Activated CD4-positive, CD25-positive, alpha-beta regulatory T cell treated with anti-CD3 and anti-CD28 coated beads, Interleukin-2, amount 50 U/mL, for 72 hours (primary cell): ENCODE measurements around the gene ST3GAL2.
A peak's percentile ranks its signal among the peaks of the same experiment; 100 is the strongest.

Experiments used
- DNase-seq: peaks from one replicate; pipeline ENCODE4 v3.0.0; 2021

The ST3GAL2 gene

DNA sequence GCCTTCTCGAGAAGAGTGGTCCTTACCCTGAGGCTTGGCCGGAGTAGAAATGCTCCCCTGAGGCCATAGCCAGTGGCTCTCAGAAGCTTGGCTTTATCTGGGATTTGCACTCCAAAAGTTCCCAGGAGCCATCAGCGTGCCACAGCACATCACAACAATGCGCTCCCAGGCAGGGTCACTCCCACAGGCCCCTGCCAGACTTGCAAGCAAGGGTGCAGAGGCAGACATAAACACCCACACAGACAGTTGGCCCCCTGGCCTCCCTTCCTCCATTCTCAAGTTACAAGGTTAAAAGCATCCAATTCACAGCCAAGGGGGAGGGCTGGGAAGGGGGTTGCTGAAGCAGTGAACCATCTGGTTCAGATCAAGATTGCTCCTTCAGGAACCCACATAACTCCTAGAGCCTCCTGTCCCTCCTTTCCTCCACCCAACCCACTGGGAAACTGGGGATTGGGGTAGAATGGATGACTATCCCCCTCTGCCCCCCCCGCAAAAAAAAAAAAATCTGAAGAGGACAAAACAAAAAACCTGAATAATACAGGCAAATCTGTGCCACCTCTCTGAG, 1.8 kb downstream of the ST3GAL2 start:
- DNase-seq: no peak

DNA sequence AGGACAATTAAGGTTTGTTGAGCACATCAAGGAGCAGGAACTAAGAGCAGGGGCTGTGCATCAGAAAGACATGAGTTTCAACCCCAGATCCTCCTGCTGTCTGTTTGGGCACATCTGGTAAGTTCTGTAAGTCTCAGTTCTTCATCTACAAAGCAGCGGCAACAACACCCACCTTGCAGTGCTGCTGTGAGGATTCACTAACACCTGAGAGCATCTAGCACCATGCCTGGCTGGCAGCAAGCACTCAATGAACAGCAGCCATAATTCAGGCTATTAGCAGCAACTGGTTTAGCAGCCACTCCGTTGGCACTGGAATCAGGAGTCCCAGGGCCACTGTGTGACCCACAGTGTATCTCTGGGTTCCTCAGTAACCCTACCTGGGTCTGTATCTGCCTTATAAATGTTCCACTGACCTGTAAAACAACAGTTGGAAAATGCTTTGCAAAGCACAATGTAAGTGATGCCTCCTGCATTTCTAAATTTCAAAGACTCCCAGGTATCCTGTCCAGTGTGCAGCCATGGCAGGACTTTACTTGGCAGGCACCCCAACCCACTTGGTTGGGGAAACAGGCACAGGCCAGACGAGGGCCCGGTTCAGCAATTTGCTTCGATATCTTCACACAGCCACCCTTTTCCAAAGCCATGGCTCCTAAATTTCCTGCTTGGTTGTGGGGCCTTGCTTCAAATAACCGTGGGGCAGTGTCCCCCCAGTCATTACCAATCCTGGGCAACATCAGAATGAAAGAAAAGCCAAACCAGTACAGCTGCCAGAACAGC, 4.2 kb downstream of the ST3GAL2 start:
- no peak for DNase-seq

GRCh38 chr16:70433458-70434103, 5.3 kb downstream of the ST3GAL2 start:
- DNase-seq: no peak

DNA sequence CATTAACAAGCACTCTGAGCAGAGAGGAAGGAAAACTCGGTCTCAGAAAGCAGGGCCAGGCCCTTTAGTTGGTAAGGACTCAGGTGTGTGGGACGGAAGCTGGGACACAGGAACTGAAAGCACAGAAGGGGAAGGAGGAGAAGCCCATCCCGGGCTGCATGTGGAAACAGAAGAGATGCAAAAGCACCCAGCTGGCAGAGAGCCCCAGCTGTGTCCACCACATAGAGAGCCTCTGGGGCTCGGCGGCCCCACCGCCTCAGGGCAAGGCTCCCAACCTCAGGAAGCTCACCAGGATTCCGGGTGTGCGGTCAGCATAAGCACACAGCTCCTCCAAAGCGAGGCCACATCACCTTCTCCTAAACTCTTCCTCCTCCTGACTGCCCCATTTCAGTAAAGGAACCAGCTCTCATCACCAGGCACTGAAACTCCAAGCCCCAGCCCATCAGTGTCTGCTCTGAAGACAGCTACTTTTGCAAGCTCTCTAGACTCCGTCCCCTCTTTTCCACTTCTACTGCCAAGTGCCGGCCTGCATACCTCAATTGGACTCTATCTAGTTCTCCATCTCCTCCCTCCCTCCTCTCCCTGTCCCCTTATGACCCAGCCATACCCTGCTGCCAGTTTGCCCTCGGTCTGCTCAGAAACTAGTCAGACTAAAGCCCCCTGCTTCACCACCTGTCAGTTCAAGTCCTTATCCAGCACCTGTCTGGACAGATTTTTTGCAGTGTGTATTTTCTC, 6.0 kb downstream of the ST3GAL2 start:
- no peak for DNase-seq

DNA sequence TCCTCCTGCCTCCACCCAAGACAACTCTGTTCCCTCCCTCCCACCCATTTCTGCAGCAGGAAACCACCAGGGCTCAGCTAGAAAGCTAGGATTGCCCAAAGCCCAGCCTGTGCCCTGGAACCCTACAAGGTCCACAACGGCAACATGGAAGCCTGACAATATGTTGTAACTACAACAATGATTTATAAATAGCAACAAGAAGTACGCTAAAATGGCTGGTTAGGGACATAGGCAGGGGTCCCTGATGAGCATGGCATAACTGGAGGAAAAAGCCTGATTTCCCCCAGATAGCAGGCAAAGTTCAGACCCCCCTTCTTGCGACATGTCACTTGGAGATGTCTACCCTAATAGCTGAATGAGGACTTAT, 6.6 kb downstream of the ST3GAL2 start:
- DNase-seq: no peak

DNA sequence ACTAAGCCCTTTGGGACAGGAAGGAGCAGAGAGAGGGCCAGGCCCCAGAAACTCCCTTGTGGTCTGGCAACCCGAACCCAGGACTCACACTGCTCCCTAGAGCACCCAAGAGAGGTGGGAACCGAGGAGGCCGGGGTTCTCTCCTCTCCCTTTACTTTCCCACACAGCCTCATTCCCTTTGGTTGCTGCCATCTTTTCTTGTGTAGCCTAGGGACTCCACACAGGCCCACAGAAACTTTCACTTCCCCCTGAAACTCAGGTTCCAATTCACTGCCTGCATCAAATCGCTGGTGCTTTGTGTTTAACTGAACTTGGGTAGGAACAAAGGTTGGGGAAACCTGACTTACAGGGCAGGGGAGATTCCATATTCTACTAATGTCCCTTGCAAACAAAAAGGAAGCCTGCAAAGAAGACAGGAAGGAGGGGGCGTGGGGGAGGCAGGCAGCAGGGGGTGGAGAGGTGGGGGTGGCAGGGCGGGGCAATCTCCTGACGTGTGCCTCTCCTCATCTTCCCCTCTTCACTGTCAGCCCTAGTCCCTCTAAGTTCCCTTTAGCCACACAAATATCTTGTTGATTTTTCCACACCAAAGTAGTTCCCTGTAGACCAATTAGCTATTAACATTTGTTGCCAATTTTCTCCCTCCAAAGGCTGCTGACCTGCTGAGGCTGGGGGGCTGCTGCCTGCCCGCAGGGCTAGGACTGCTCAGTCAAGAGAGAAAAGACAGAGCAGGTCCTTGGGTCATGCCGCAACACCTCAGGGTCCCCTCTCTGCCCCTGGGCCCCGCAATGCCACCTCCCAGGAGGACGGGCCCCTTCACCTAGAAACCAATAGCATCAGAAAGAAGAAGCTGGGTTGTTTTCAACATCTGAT, 8.0 kb downstream of the ST3GAL2 start:
- no peak for DNase-seq

- no peak for DNase-seq
Observed at GRCh38 chr16:70429888-70430666, 8.8 kb downstream of the ST3GAL2 start.

DNA sequence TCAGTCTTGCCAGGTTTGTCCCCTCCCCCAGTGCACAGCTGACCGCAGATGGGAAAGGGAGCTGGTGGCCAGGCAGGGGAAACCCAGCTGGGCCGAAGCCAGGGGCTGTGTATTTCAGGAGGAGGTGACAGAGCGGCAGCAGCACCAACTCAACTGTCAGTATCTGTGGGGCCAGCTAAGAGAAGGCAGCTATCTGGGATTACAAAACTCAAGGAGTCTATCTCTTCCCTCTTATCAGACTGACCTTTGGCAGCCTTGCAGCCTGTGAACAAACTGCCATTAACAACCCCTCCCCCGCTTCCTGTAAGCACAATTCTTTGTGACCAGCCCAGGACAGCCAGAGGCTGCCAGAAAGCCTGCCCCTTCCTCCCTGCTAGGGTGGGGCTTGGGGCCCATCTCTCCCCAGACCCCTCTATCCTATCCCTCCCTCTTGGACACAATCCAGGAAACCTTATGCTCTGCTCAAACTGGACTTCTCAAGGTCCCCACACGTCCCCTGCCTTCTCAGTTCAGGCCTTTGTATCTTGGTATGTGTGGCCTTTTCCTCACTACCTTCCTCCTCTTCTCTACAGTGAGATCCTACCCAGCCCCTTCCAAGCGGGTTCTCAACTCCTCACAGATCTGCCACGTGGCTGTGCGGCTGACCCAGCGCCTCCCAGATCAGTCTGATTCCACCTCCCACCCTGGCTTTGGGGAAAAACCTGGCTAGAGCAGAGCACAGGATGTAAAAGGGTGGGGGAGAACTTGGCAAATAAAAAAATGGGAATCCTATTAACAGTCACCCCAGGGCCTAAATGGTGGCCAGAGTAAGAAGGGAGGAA, 10.5 kb downstream of the ST3GAL2 start:
- peak; percentile 70 for DNase-seq

- no peak for DNase-seq
Observed at GRCh38 chr16:70427786-70428177, 11.1 kb downstream of the ST3GAL2 start.

- DNase-seq: no peak
Observed at GRCh38 chr16:70422543-70422942, 16.4 kb downstream of the ST3GAL2 start.

- no peak for DNase-seq
Observed at GRCh38 chr16:70421473-70422311, 17.2 kb downstream of the ST3GAL2 start.

GRCh38 chr16:70421014-70421413, 17.9 kb downstream of the ST3GAL2 start:
- no peak for DNase-seq

DNA sequence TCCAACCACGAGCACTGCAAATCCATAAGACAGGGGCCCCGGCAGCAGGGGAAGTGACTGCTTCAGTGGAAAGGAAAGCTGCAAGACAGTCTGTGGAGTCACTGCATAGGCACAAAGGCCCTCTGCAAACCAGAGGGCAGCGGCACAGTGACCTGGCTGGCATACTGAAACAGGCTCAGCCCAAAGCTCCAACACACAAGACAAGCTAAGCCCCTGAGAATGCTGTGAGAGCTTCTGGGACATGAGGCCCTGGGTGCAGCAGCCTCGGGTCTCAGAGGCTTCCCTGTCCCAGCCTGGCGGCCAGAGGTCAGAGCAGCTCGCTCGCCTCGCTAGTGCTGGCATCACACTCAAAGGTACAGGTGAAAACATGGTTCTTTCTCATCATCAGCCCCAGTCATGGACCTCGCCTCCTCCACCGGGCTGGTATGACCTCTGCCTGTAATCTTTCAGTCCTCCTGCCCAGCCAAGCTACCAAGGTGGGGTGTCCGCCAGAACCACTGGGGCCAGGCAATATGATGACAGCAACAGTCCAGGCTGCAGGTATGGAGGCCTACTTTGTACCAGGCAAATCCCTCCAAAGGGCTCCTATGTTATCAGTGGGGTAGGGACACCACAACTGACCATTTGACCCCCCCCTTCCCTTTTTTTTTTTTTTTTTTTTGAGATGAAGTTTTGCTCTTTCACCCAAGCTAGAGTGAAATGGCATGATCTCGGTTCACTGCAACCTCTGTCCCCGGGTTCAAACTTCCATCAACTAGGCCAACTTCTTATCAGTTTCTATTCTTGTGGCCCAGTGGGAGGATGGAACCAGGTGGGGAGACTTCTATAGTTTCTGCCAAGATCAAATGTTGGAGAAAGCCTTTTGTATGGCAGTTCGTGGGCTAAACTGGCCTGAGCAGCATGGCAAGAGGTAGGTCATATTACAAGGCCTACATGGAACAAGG, 19.2 kb downstream of the ST3GAL2 start:
- DNase-seq: no peak

GRCh38 chr16:70418993-70419318, 19.9 kb downstream of the ST3GAL2 start:
- DNase-seq: no peak

GRCh38 chr16:70418274-70418992, 20.5 kb downstream of the ST3GAL2 start:
- no peak for DNase-seq

GRCh38 chr16:70417661-70418060, 21.2 kb downstream of the ST3GAL2 start:
- DNase-seq: no peak

DNA sequence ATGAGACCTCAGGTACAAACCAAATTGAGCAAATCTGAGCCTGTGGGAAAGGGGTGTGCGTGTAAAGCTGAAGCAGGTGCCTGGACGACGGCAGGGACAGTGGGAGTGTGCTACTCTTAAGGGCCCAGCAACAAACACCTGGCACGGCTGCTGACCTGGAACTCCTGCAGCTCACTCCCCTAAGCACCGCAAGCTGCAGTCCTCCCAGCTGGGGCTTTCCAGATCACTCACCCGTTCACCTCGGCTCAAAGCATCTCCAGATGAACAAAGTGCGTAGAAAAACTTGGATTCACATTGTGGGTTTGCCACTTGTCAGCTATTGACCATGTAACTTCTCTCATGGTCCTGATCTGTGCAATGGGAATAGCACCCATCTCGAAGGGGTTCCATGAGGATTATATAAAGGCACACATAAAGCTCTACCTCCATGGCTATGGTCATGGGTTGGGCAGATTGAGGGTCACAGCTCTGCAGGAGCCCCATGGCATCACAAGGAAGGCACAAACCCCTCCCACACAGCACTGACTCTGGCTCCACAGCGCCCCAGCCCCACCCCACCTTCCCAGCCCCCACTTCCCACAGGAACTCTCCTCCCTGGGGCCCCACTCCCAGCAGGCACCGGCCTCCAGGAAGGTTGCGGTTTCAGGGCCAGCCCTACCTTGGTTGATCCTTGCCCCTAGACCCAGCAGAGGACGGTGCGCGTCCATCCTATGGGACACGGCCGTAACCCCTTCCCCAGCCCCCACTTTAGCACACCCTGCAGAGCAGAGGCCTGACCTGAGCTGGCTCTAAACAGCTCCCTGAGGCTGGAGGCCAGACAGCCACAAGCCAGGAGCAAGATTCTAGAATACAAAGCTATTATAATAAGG, 21.9 kb downstream of the ST3GAL2 start:
- DNase-seq: no peak
